Esophagus muscularis mucosa (tissue), 4 donors: ENCODE results near the gene C1GALT1C1. TPM values are rescaled to one million over a fixed set of nuclear protein-coding genes. Genes with fewer than 3 reads are reported as not detected.
"Not testable (repeated sequence)": the region's sequence is repeated elsewhere in the genome, so short reads cannot be mapped to it uniquely, and the experiment has no call there.

Source experiments
- DNase-seq: peaks from one replicate; pipeline ENCODE4 v3.0.0-alpha.2; 2017; ENCODE audit errors: extremely low spot score
- H3K27ac ChIP-seq, 4 donors: fragments of 200-600 bp; sonication (generic); replicated peaks in 1 of 4; 1 replicate in 3 of 4; 2 replicates in 1 of 4; pipeline ENCODE4 v1.5.1; 2016 to 2019; ENCODE audit warnings: mild to moderate bottlenecking in 1 of 4
- H3K27me3 ChIP-seq, 4 donors: fragments of 200-600 bp; sonication (generic); one replicate each; pipeline versions ENCODE4 v1.5.1 to v1.6.0; 2016 to 2019
- H3K36me3 ChIP-seq, 4 donors: fragments of 200-600 bp; sonication (generic); one replicate each; pipeline ENCODE4 v1.5.1; 2016 to 2019
- H3K4me1 ChIP-seq, 4 donors: fragments of 200-600 bp; sonication (generic); one replicate each; pipeline ENCODE4 v1.5.1; 2016 to 2019
- H3K4me3 ChIP-seq, 4 donors: fragments of 200-600 bp; sonication (generic); 1 replicate in 2 of 4; 2 replicates in 2 of 4; pipeline ENCODE4 v1.5.1; 2016 to 2019; ENCODE audit warnings: mild to moderate bottlenecking in 4 of 4, moderate library complexity in 1 of 4
- H3K9me3 ChIP-seq, 4 donors: fragments of 200-600 bp; sonication (generic); 1 replicate in 3 of 4; 2 replicates in 1 of 4; pipeline ENCODE4 v1.5.1; 2016 to 2019
- EP300 ChIP-seq: sonication (generic); formaldehyde crosslinking; IDR thresholded peaks from one replicate; pipeline ENCODE4 v1.6.1; 2017; ENCODE audit warnings: antibody characterized with exemption
- POLR2A ChIP-seq: fragments of 450-650 bp; IDR thresholded peaks from one replicate; pipeline ENCODE4 v1.6.1; 2017; ENCODE audit warnings: antibody characterized with exemption, moderate library complexity, mild to moderate bottlenecking, low read depth
- POLR2AphosphoS5 ChIP-seq, 2 donors: sonication (generic); formaldehyde crosslinking; IDR thresholded peaks; one replicate each; pipeline ENCODE4 v1.6.1; 2017; ENCODE audit warnings: antibody characterized with exemption in 2 of 2
- WGBS: methylation state at CpG from one replicate; pipeline ENCODE4 v1.1.5; 2018; 5-methylcytosine and 5-hydroxymethylcytosine counted together
- intact Hi-C: fragments of 100-400 bp; cut with DNase I; formaldehyde crosslinking; loops from one replicate; pipeline ENCODE4 v1.15.1; 2023
- total RNA-seq, 4 donors: library from RNA; depleted of rRNA; stranded (reverse); fragments of >200 nt; gene quantifications; one replicate each; pipeline versions ENCODE4 v1.1.0 to v1.2.1, GENCODE V29; 2016
- TF ChIP-seq, protein P1 (sequence below), 3 experiments: fragments of 200-600 bp in 2 of 3; fragments of 450-650 bp in 1 of 3; sonication (generic) in 2 of 3; IDR thresholded peaks; one replicate each; pipeline ENCODE4 v1.5.1; 2017 to 2019; ENCODE audit warnings: antibody characterized with exemption in 3 of 3, mild to moderate bottlenecking in 2 of 3, moderate library complexity in 1 of 3

The C1GALT1C1 gene
- total RNA-seq, 4 donors from 2014 or later, result 18.6 to 21.4 (median 20.4) TPM

DNA sequence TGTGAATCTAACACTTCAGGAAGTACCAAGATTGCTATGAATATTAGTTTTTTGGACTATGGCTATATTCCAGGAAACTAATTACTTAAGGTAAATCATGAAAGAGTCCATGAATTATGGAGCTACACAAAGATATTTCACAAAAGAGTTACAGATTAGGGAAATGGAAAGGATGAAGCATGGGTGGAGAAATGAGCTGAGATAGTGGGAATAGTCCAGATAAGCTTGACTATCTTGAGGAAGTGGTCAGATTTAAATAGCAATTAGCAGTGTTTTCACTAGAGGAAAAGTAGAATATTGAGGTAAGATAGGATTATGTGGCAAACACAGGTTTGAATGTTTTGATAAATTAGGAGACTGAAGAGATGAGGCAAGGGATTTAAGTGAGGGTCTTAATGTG is 42.1 kb upstream of the C1GALT1C1 start:
- no peak for TF ChIP-seq POLR2AphosphoS5 (IDR thresholded peaks at IDR 0.05)
- TF ChIP-seq, protein P1, sequence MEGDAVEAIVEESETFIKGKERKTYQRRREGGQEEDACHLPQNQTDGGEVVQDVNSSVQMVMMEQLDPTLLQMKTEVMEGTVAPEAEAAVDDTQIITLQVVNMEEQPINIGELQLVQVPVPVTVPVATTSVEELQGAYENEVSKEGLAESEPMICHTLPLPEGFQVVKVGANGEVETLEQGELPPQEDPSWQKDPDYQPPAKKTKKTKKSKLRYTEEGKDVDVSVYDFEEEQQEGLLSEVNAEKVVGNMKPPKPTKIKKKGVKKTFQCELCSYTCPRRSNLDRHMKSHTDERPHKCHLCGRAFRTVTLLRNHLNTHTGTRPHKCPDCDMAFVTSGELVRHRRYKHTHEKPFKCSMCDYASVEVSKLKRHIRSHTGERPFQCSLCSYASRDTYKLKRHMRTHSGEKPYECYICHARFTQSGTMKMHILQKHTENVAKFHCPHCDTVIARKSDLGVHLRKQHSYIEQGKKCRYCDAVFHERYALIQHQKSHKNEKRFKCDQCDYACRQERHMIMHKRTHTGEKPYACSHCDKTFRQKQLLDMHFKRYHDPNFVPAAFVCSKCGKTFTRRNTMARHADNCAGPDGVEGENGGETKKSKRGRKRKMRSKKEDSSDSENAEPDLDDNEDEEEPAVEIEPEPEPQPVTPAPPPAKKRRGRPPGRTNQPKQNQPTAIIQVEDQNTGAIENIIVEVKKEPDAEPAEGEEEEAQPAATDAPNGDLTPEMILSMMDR (IDR thresholded peaks at IDR 0.05), result no peak
- no peak for TF ChIP-seq POLR2A
- no peak for TF ChIP-seq EP300
- H3K27ac ChIP-seq, result peak overlapping the region in 2 of 4 donors; percentile 31 to 63
- H3K9me3 ChIP-seq, result no peaks in the 10 kb centered on the region
- no peaks in the 10 kb centered on the region for H3K36me3 ChIP-seq
- no peak for DNase-seq
- intact Hi-C loops, result no loop called here
- H3K4me3 ChIP-seq, result no peak overlapping the region
- no peaks in the 10 kb centered on the region for H3K27me3 ChIP-seq
- peaks cover 0 to 4% (median 0%) of the 10 kb centered on the region in 4 donors for H3K4me1 ChIP-seq

DNA sequence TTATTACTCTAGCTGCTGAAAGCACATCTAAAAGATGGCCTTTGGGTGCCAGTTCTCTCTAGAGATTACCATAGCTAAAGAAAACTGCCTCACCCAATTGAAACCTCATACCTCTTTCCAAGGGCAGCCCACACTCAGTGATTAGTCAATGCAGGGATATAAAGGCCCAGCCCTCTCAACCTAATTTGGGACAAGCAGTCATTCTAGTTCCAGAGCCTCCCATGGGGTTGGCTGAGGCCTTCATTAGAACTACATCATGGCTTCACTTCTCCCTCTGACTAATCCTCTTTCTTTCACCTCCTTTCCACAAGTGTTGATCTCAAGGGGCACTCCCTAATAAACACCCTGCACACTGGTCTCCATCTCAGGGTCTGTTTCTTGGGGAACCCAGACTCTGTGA is 38.5 kb upstream of the C1GALT1C1 start:
- intact Hi-C loops, result loop anchor here (5.0 kb wide), 1 partner anchor 171 kb away; no protein-coding TSS in a partner anchor

DNA sequence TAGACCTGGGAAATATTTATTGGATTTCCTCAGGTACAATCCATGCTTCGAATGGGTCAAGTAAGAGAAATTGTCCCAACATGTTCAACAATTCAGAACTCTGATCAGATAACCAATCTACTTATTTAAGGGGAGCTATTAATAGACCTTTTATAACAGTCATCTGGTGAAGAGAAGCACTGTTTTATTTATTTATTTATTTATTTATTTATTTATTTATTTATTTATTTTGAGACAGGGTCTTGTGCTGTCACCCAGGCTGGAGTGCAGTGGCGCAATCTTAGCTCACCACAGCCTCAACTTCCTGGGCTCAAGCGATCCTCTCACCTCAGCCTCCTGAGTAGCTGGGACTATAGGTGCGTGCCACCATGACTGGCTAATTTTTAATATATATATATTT is 34.7 kb upstream of the C1GALT1C1 start:
- H3K36me3 ChIP-seq, H3K27ac ChIP-seq, DNase-seq, H3K4me3 ChIP-seq, H3K27me3 ChIP-seq, H3K4me1 ChIP-seq, intact Hi-C loops, H3K9me3 ChIP-seq: not testable (repeated sequence)
- 83% methylated on average over 4 of the region's 4 CpGs for WGBS

More for the DNA sequence above, 38.5 kb upstream of the C1GALT1C1 start:
- Histone ChIP-seq H3K27ac (no peak overlapping the region), H3K4me1 (peaks cover 0 to 4% (median 0%) of the 10 kb centered on the region in 4 donors), H3K9me3 (no peaks in the 10 kb centered on the region), H3K4me3 (no peak overlapping the region), H3K27me3 (no peaks in the 10 kb centered on the region), H3K36me3 (no peaks in the 10 kb centered on the region)
- TF ChIP-seq POLR2AphosphoS5 (IDR thresholded peaks at IDR 0.05) (no peak), POLR2A (no peak), EP300 (no peak)
- TF ChIP-seq, protein P1 (IDR thresholded peaks at IDR 0.05), result no peak
- DNase-seq, result no peak

DNA sequence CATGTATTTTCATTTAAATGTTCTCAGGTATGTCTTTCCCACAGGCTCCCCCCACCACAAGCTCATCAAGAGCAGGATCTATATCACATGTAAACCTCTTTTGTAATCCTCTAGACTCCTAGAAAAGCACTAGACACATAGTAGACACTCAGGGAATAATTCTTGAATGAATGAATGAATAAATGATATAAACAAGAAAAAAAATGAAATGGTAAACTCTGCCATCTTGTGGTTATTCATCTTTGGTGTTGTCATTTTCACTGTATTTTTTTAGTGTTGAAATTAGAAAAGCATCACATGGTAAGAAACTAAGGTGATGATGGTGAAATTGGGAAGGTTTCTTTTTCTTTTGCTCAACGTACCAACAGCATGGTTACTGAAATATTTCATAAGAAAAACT is 34.2 kb upstream of the C1GALT1C1 start:
- Histone ChIP-seq H3K36me3 (no peaks in the 10 kb centered on the region), H3K4me1 (no peaks in the 10 kb centered on the region), H3K9me3 (no peaks in the 10 kb centered on the region), H3K27me3 (no peaks in the 10 kb centered on the region), H3K4me3 (no peak overlapping the region), H3K27ac (no peak overlapping the region)
- WGBS, result 46% methylated on average over 1 of the region's 1 CpG
- TF ChIP-seq POLR2A (no peak), EP300 (no peak), POLR2AphosphoS5 (IDR thresholded peaks at IDR 0.05) (no peak)
- TF ChIP-seq, protein P1 (IDR thresholded peaks at IDR 0.05), result peak in 2 of 3 experiments; percentile 20 to 25
- no peak for DNase-seq
- intact Hi-C loops, result no loop called here

DNA sequence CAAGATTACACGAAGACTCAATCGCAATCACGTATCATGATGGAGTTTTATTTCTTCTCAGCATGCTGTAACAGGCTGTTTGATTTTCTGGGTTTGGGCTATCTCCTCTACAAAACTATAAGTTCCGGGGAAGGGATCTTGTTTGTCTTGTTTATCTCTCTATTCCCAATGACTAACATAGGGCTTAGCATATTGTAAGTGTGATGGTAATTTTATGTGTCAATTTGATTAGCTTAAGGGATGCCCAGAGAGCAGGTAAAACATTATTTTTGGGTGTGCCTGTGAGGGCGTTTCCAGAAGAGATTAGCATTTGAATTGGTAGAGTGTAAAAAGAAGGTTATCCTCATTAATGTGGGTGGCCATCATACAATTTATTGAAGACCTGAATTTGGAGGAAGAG is 32.8 kb upstream of the C1GALT1C1 start:
- Histone ChIP-seq H3K27ac (no peak overlapping the region), H3K36me3 (no peaks in the 10 kb centered on the region), H3K27me3 (no peaks in the 10 kb centered on the region), H3K9me3 (no peaks in the 10 kb centered on the region), H3K4me3 (no peak overlapping the region), H3K4me1 (no peaks in the 10 kb centered on the region)
- DNase-seq, result no peak
- no peak for TF ChIP-seq EP300
- TF ChIP-seq POLR2A, result no peak
- no peak for TF ChIP-seq POLR2AphosphoS5 (IDR thresholded peaks at IDR 0.05)
- TF ChIP-seq, protein P1 (IDR thresholded peaks at IDR 0.05), result no peak
- 79% methylated on average over 5 of the region's 5 CpGs for WGBS
- intact Hi-C loops, result no loop called here
